ENCODE measurements around the gene TMEM52.

Gene TMEM52

GRCh38 chr1:1918901-1919303 is at the start of gene TMEM52:
Gene TMEM52 (minus strand): TSS chr1:1919279. CDS start chr1:1919265, 14 bp downstream.
- Mint-ChIP-seq H3K4me3 (peak within 1 kb of the TSS; percentile 56), H3K4me1 (ENCODE audit: low read depth) (peaks cover 7% of the 10 kb centered on the region), H3K9me3 (no peaks in the 10 kb centered on the region), H3K36me3 (ENCODE audit: low read depth) (no peaks in the 10 kb centered on the region), H3K27me3 (no peaks in the 10 kb centered on the region), H3K27ac (peak within 1 kb of the TSS; percentile 76)
- no peak for DNase-seq

GRCh38 chr1:1967879-1968278 is 48.8 kb upstream of the TMEM52 start:
- Mint-ChIP-seq H3K9me3 (no peaks in the 10 kb centered on the region), H3K4me1 (ENCODE audit: low read depth) (no peaks in the 10 kb centered on the region), H3K27me3 (peaks cover 3% of the 10 kb centered on the region), H3K36me3 (ENCODE audit: low read depth) (no peaks in the 10 kb centered on the region), H3K27ac (no peak overlapping the region), H3K4me3 (no peak overlapping the region)
- DNase-seq, result no peak

- Mint-ChIP-seq H3K36me3 (ENCODE audit: low read depth) (no peaks in the 10 kb centered on the region), H3K27ac (no peak overlapping the region), H3K9me3 (no peaks in the 10 kb centered on the region), H3K4me3 (no peak overlapping the region), H3K4me1 (ENCODE audit: low read depth) (no peaks in the 10 kb centered on the region), H3K27me3 (peaks cover 8% of the 10 kb centered on the region)
- no peak for DNase-seq
Measured at GRCh38 chr1:1967151-1967550, 48.1 kb upstream of the TMEM52 start.

- Mint-ChIP-seq H3K36me3 (ENCODE audit: low read depth) (no peaks in the 10 kb centered on the region), H3K4me1 (ENCODE audit: low read depth) (no peaks in the 10 kb centered on the region), H3K4me3 (no peak overlapping the region), H3K9me3 (no peaks in the 10 kb centered on the region), H3K27ac (no peak overlapping the region), H3K27me3 (peaks cover 13% of the 10 kb centered on the region)
- DNase-seq, result no peak
Measured at GRCh38 chr1:1966071-1966740, 47.1 kb upstream of the TMEM52 start.

- Mint-ChIP-seq H3K27ac (no peak overlapping the region), H3K9me3 (no peaks in the 10 kb centered on the region), H3K36me3 (ENCODE audit: low read depth) (no peaks in the 10 kb centered on the region), H3K4me1 (ENCODE audit: low read depth) (no peaks in the 10 kb centered on the region), H3K4me3 (no peak overlapping the region), H3K27me3 (peaks cover 19% of the 10 kb centered on the region)
- DNase-seq, result no peak
Measured at GRCh38 chr1:1965546-1965945, 46.5 kb upstream of the TMEM52 start.

- H3K9me3 Mint-ChIP-seq, result no peaks in the 10 kb centered on the region
- no peak overlapping the region for H3K4me3 Mint-ChIP-seq
- H3K36me3 Mint-ChIP-seq (ENCODE audit: low read depth), result no peaks in the 10 kb centered on the region
- H3K27ac Mint-ChIP-seq, result no peak overlapping the region
- H3K27me3 Mint-ChIP-seq, result peaks cover 23% of the 10 kb centered on the region
- H3K4me1 Mint-ChIP-seq (ENCODE audit: low read depth), result peaks cover 4% of the 10 kb centered on the region
- no peak for DNase-seq
Measured at GRCh38 chr1:1964811-1965210, 45.7 kb upstream of the TMEM52 start.

- no peak for DNase-seq
- H3K9me3 Mint-ChIP-seq, result no peaks in the 10 kb centered on the region
- no peak overlapping the region for H3K27ac Mint-ChIP-seq
- peaks cover 8% of the 10 kb centered on the region for H3K4me1 Mint-ChIP-seq (ENCODE audit: low read depth)
- H3K27me3 Mint-ChIP-seq, result peaks cover 36% of the 10 kb centered on the region
- no peak overlapping the region for H3K4me3 Mint-ChIP-seq
- no peaks in the 10 kb centered on the region for H3K36me3 Mint-ChIP-seq (ENCODE audit: low read depth)
Measured at GRCh38 chr1:1963570-1963969, 44.5 kb upstream of the TMEM52 start.

- DNase-seq, result no peak
- H3K27ac Mint-ChIP-seq, result no peak overlapping the region
- no peaks in the 10 kb centered on the region for H3K9me3 Mint-ChIP-seq
- H3K4me3 Mint-ChIP-seq, result no peak overlapping the region
- peaks cover 41% of the 10 kb centered on the region for H3K27me3 Mint-ChIP-seq
- H3K4me1 Mint-ChIP-seq (ENCODE audit: low read depth), result peaks cover 8% of the 10 kb centered on the region
- no peaks in the 10 kb centered on the region for H3K36me3 Mint-ChIP-seq (ENCODE audit: low read depth)
Measured at GRCh38 chr1:1962752-1963151, 43.7 kb upstream of the TMEM52 start.

- Mint-ChIP-seq H3K4me3 (no peak overlapping the region), H3K9me3 (no peaks in the 10 kb centered on the region), H3K36me3 (ENCODE audit: low read depth) (no peaks in the 10 kb centered on the region), H3K27me3 (peaks cover 41% of the 10 kb centered on the region), H3K4me1 (ENCODE audit: low read depth) (peaks cover 8% of the 10 kb centered on the region), H3K27ac (no peak overlapping the region)
- DNase-seq, result no peak
Measured at GRCh38 chr1:1960480-1961196, 41.6 kb upstream of the TMEM52 start.

GRCh38 chr1:1959840-1960479 is 40.9 kb upstream of the TMEM52 start:
- H3K36me3 Mint-ChIP-seq (ENCODE audit: low read depth), result no peaks in the 10 kb centered on the region
- H3K9me3 Mint-ChIP-seq, result no peaks in the 10 kb centered on the region
- no peak overlapping the region for H3K4me3 Mint-ChIP-seq
- peaks cover 9% of the 10 kb centered on the region for H3K4me1 Mint-ChIP-seq (ENCODE audit: low read depth)
- DNase-seq, result peak; percentile 83
- H3K27ac Mint-ChIP-seq, result no peak overlapping the region
- peaks cover 41% of the 10 kb centered on the region for H3K27me3 Mint-ChIP-seq

- Mint-ChIP-seq H3K4me1 (ENCODE audit: low read depth) (peaks cover 10% of the 10 kb centered on the region), H3K4me3 (no peak overlapping the region), H3K9me3 (no peaks in the 10 kb centered on the region), H3K36me3 (ENCODE audit: low read depth) (no peaks in the 10 kb centered on the region), H3K27me3 (peaks cover 41% of the 10 kb centered on the region), H3K27ac (no peak overlapping the region)
- DNase-seq, result no peak
Measured at GRCh38 chr1:1959459-1959839, 40.4 kb upstream of the TMEM52 start.

GRCh38 chr1:1958071-1958541 is 39.0 kb upstream of the TMEM52 start:
- H3K4me3 Mint-ChIP-seq, result no peak overlapping the region
- H3K27ac Mint-ChIP-seq, result no peak overlapping the region
- H3K9me3 Mint-ChIP-seq, result no peaks in the 10 kb centered on the region
- H3K4me1 Mint-ChIP-seq (ENCODE audit: low read depth), result peaks cover 10% of the 10 kb centered on the region
- DNase-seq, result no peak
- no peaks in the 10 kb centered on the region for H3K36me3 Mint-ChIP-seq (ENCODE audit: low read depth)
- H3K27me3 Mint-ChIP-seq, result peaks cover 39% of the 10 kb centered on the region

GRCh38 chr1:1957533-1957961 is 38.5 kb upstream of the TMEM52 start:
- no peaks in the 10 kb centered on the region for H3K9me3 Mint-ChIP-seq
- H3K4me3 Mint-ChIP-seq, result no peak overlapping the region
- DNase-seq, result no peak
- no peak overlapping the region for H3K27ac Mint-ChIP-seq
- peaks cover 10% of the 10 kb centered on the region for H3K4me1 Mint-ChIP-seq (ENCODE audit: low read depth)
- peaks cover 35% of the 10 kb centered on the region for H3K27me3 Mint-ChIP-seq
- no peaks in the 10 kb centered on the region for H3K36me3 Mint-ChIP-seq (ENCODE audit: low read depth)

- Mint-ChIP-seq H3K4me1 (ENCODE audit: low read depth) (peaks cover 10% of the 10 kb centered on the region), H3K9me3 (no peaks in the 10 kb centered on the region), H3K4me3 (no peak overlapping the region), H3K27ac (no peak overlapping the region), H3K27me3 (peaks cover 32% of the 10 kb centered on the region), H3K36me3 (ENCODE audit: low read depth) (no peaks in the 10 kb centered on the region)
- DNase-seq, result no peak
Measured at GRCh38 chr1:1956586-1957532, 37.8 kb upstream of the TMEM52 start.

Data from activated T-cell treated with anti-CD3 and anti-CD28 coated beads, Interleukin-2, amount 50 U/mL, for 24 hours (primary cell).